ENCODE measurements around the gene DCAF8. TPM values are rescaled to one million over a fixed set of nuclear protein-coding genes. Genes with fewer than 3 reads are reported as not detected.

The DCAF8 gene
- total and polyA plus RNA-seq, 2 experiments from 2014 or later = 55.0 to 104 TPM

GRCh38 chr1:160284782-160285344 lies 22.5 kb upstream of the DCAF8 start, which contains the start of gene PEX19:
TSS of gene PEX19 (minus strand) at chr1:160285133. CDS start at chr1:160285124, 9 bp downstream.
- Histone ChIP-seq H3K27ac (ENCODE audit: low read depth) (peak within 1 kb of the TSS; percentile 80), H2AFZ (peak within 1 kb of the TSS; percentile 7)
- H3K36me3 Mint-ChIP-seq (ENCODE audit: low read depth) = peaks cover 43% of the 10 kb centered on the region

More at GRCh38 chr1:160284782-160285344, 22.5 kb upstream of the DCAF8 start, which contains the start of gene PEX19:
- Histone ChIP-seq H3K4me1 (ENCODE audit: insufficient read depth) (peaks cover 14% of the 10 kb centered on the region), H3K4me2 (peak within 1 kb of the TSS; percentile 90), H3K9me2 (ENCODE audit: insufficient read depth) (no peaks in the 10 kb centered on the region), H3K36me3 (ENCODE audit: insufficient read depth) (peaks cover 45% of the 10 kb centered on the region), H3K79me2 (replicated peaks; ENCODE audit: insufficient read depth) (peaks cover 21% of the 10 kb centered on the region), H4K20me1 (replicated peaks; ENCODE audit: insufficient read depth) (0 out of 2 replicates have a peak, but pooled peaks cover under 1% of the 10 kb centered on the region), H3K4me3 (peak within 1 kb of the TSS; percentile 90), H3K27me3 (ENCODE audit: insufficient read depth) (no peaks in the 10 kb centered on the region), H3F3A (replicated peaks; ENCODE audit: low read depth) (0 out of 2 replicates have a peak, but pooled peaks cover 3% of the 10 kb centered on the region)
- peak; percentile 51; the same call in 1 of the 2 replicates for TF ChIP-seq CREB1 (CRISPR knock-in tag; IDR thresholded peaks at IDR 0.05; ENCODE audit: low read depth)
- no peak for TF ChIP-seq REST (IDR thresholded peaks at IDR 0.05; ENCODE audit: unreplicated experiment)
- TF ChIP-seq ZNF462 (CRISPR knock-in tag; IDR thresholded peaks at IDR 0.05) = no peak
- TF ChIP-seq POLR2AphosphoS5 (IDR thresholded peaks at IDR 0.05; ENCODE audit: low read depth) = peak; percentile 93
- 0 out of 2 replicates have a peak, but pooled peaks have one; percentile 20 for TF ChIP-seq ETS1 (IDR thresholded peaks at IDR 0.05)
- TF ChIP-seq JUNB (IDR thresholded peaks at IDR 0.05; ENCODE audit: unreplicated experiment) = no peak
- no peak for TF ChIP-seq STAT1 (IDR thresholded peaks at IDR 0.05; ENCODE audit: unreplicated experiment)
- no peak for TF ChIP-seq NANOG (IDR thresholded peaks at IDR 0.05; ENCODE audit: borderline replicate concordance)
- no peak for TF ChIP-seq ZNF114 (CRISPR knock-in tag; IDR thresholded peaks at IDR 0.05)
- peak; percentile 96 for DNase-seq (ENCODE audit: low spot score)
- H3K9me3 Mint-ChIP-seq = no peaks in the 10 kb centered on the region
- peaks cover 2% of the 10 kb centered on the region for H3K27me3 Mint-ChIP-seq (ENCODE audit: insufficient read depth, low read depth, poor library complexity)
- H3K27ac Mint-ChIP-seq = peak within 1 kb of the TSS; percentile 97
- ATAC-seq = peak; percentile 98
- peaks cover 20% of the 10 kb centered on the region for H3K4me1 Mint-ChIP-seq
- H3K4me3 Mint-ChIP-seq = peak within 1 kb of the TSS; percentile 91

Measured in GM23338 (cell line).